Measurements from ENCODE around the gene GDPD5.

GDPD5 gene

DNA sequence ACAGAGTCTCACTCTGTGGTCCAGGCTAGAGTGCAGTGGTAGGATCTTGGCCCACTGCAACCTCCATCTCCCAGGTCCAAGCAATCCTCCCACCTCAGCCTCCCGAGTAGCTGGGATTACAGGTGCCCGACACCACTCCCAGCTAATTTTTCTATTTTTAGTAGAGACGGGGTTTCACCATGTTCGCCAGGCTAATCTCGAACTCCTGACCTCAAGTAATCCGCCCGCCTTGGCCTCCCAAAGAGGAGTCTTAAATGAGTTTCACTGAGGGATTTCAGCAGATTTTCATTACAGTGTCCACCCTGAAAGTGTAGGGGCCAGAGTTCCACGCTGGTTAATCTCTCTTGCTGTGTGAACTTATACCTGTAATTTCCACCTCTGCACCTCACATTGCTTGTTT is 126.8 kb downstream of the GDPD5 start:
- no peak for TF ChIP-seq GATA3 (IDR thresholded peaks at IDR 0.05; ENCODE audit: low read depth, low read length)
- TF ChIP-seq GATA2 (IDR thresholded peaks at IDR 0.05; ENCODE audit: low read depth, low read length): no peak

DNA sequence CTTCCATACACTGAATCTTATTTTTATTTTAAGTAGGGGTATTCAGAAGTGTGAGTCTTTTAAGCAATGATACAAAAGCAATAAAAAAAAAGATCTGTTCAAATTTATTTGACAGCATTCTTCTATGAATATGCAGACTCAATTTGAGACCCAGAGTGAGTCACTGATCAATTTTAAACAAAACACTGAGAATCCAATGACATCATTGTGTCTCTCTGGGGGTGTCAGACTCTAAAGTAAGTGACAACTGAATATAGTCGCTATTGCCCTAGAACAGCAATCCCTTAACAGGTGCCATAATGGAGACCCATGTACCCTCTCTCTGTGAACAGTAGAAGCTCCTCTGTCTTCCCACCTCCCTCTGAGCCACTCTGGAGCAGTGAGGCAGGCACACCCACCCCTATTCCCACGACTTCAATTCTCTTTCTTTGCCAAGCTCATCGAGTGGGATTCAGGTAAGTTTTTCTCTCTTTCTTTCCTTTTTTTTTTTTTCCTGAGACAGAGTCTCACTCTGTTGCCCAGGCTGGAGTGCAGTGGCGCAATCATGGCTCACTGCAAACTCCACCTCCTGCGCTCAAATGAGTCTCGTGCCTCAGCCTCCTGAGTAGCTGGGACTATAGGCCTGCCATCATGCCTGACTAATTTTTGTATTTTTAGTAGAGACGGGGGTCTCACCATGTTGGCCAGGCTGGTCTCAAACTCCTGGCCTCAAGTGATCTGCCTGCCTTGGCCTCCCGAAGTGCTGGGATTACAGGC is 131.5 kb downstream of the GDPD5 start:
- no peak for TF ChIP-seq GATA3 (IDR thresholded peaks at IDR 0.05; ENCODE audit: low read depth, low read length)
- TF ChIP-seq GATA2 (IDR thresholded peaks at IDR 0.05; ENCODE audit: low read depth, low read length): no peak

DNA sequence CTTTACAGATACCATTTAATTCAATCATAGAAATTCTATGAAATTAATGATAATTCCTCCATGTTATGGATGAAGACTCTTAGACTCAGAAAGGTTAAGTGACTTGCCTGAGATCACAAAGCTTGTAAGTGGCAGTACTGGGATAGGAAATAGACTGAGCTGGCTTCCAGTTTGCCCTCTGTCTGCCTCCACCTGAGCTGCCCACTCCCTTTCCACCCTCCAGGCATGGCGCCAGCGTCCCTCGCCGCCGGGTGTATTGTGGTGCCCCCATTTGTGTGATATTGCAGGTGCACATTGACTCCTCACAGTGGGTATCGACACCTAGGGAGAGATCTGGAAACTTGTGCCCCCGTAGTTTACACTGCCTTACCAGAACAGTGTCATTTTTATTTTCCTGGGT is 135.8 kb downstream of the GDPD5 start:
- no peak for TF ChIP-seq GATA2 (IDR thresholded peaks at IDR 0.05; ENCODE audit: low read depth, low read length)
- TF ChIP-seq GATA3 (IDR thresholded peaks at IDR 0.05; ENCODE audit: low read depth, low read length): no peak

DNA sequence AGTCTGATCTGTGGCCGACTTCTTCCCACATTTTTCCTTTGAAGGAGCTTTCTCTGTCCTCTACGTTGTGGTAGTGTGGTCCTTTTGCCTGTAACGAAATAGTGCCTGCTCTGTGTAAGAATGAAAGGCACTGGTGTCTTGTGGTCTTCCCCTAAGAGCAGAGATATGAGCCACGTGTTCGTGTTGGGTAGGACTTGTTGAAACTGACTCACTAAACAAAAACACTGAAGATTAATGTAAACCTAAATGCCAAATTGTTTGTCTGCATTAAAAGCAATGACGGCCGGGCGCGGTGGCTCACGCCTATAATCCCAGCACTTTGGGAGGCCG is 136.5 kb downstream of the GDPD5 start:
- TF ChIP-seq GATA3 (IDR thresholded peaks at IDR 0.05; ENCODE audit: low read depth, low read length): no peak
- TF ChIP-seq GATA2 (IDR thresholded peaks at IDR 0.05; ENCODE audit: low read depth, low read length): no peak

DNA sequence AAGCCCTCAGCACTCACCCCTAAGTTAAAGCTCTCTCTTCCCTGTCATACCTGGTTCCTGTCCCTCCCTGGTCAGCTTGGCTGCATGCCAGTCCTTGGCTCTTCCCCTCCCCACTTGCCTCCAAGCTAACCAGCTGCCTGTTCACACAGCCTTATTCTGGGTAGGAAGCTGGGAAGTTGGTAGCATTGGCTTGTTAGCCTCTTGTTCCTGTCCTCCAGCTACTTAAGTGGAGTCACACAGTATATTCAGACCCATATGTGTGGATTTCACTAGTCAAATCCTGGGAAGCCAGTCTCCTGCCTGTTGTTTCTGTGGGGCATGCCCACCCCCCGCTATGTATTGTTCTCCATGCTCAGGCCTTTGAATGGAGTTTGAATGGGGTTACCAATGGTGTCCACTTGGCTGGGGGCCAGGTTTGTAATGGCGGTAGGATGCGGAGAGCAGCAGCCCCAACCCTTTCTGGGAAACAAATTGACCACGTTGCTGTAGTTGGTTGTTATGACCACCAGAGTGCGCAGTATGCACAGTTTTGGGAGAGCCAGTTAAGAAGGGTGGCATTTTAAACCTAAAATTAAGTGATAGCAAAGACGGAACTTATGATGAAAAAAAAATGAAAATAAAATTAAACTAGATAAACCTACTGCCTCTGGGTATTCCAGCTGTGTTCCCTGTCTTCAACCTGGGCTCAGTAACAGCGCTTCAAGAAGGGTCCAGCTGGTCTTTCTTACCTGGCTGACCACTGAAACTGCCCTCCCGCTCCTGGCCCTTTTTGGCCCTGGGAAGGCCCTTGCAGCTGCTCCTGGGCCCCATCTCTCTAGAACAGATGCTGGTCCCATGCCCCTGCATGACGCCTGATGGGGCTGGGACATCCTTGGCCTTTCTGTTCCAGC is 137.1 kb downstream of the GDPD5 start:
- TF ChIP-seq GATA2 (IDR thresholded peaks at IDR 0.05; ENCODE audit: low read depth, low read length) (no peak), GATA3 (IDR thresholded peaks at IDR 0.05; ENCODE audit: low read depth, low read length) (no peak)

DNA sequence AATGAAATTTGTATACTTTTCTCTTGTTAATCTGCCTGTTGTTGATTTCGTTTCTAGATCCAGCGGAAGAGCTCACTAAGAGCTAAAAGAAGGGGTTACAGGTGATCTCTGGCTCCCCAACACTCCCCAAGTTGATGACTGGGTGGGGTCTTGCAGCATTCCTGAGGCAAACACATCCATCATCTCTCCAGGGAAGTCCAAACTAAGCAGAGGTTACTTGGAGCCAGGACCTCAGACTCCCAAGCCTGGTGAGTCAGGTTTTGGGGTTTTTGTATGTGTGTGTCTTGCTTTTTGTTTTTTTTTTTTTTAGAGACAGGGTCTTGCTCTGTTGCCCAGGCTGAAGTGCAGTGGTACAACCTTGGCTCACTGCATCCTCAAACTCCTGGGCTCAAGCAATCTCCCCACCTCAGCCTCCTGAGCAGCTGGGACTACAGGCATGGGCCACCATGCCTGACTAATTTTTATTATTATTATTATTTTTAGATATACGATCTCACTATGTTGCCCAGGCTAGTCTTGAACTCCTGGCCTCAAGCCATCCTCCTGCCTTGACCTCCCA is 137.9 kb downstream of the GDPD5 start:
- TF ChIP-seq GATA3 (IDR thresholded peaks at IDR 0.05; ENCODE audit: low read depth, low read length) (no peak), GATA2 (IDR thresholded peaks at IDR 0.05; ENCODE audit: low read depth, low read length) (no peak)

DNA sequence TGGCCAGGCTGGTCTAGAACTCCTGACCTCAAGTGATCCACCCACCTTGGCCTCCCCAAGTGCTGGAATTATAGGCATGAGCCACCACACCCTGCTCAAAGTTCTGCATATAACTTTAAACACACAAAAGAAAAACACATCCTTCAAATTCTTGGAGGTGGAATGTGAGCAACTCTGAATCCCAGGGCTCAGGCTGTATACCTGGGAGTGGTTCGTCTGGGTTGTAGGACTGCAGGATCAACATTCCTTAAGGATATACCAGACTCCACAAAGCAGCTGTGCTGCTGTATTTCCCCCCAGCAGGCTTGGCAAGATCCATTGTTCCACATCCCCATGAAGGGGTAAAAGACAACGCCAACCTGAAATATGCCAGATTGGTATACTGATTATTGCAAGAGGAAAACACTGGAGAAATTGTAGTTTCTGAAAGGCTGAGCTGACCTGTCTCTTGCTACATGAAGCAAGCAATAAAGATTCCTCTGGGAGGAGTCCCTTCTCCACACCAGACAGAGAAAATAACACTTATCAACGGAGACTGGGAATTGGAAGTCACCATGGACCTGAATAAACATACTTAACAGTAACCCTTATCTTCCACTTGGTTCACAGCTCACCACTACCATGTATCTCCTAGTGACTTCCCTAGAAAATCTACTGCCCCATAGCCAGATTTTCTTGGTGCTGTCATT is 138.7 kb downstream of the GDPD5 start:
- no peak for TF ChIP-seq GATA3 (IDR thresholded peaks at IDR 0.05; ENCODE audit: low read depth, low read length)
- TF ChIP-seq GATA2 (IDR thresholded peaks at IDR 0.05; ENCODE audit: low read depth, low read length): no peak

Data from SH-SY5Y (cell line).